NCI-H1436 treated with DMSO at 0.1 percent for 48 hours (cell line): Measurements from ENCODE around the gene TRMT112.

Experiments used
- DNase-seq: peaks from one replicate; lab custom pipeline; 2025; lab: John Stamatoyannopoulos, UW

TRMT112 gene

DNA sequence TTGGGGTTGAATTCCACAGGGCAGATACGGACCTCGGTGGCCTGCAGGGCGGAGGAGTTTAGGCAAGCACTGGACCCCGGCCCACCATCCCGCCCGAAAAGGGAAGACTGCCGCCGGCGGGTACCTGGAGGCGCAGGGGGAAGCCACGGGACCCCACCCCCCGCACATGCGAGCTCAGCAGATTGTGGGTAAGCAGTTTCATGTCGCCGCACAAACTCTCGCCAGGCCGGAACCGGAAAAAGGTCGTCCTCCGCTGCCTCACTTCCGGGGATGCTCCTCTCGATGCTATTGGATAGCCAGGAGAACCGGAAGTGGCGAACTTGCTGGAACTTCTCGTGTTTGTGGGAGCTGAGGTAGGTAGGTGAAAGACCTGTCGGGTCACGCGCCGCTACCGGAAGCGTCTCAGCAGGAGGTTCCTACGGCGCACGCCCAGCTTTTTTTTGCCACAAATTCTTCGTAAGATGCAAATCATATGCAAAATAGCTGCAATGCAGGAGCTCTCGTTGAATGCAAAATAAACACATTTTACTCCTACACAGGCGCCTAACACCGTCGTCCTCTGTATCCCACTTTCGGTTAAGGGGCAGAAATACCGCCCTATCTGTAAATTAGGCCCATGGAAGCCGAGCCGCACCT, at the start of gene TRMT112:
Gene TRMT112 (minus strand): TSS at position 235 of the 636 bp plus-strand sequence. CDS start 33 bp downstream, at position 202.
- DNase-seq: peak; percentile 90

DNA sequence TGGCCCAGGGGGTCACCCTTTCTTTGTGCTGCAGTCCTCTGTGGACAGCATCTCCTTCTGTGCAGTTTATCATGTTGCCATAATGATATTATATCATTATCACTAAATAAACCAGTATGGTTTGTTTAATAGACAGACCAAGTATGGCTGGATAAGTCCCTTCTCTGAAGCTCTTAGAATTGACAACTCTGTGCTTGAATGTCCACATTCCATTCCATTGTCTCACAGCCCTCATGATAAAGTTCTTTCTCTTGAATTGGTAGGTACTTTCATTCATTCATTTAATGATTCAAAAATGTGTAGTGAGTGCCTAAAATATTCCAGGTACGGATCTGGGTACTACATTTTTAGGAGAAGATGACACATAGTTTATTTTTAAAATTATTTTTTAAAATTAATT, 49.4 kb upstream of the TRMT112 start:
- DNase-seq: no peak

DNA sequence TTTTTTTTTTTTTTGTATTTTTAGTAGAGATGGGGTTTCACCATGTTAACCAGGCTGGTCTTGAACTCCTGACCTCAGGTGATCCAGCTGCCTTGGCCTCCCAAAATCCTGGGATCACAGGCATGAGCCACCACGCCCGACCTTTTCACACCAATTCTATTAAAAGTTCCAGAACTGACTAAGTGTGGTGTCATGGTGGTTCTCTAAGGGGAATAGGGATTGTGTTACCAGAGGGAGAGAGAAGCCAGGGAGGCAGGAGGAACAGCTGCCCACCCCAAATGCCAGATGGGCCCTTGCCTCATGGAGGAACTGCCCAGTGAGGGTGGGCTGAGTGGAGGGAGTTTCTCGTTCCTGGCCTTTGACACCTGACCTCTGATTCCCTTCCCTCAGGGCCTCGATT, 47.6 kb upstream of the TRMT112 start:
- DNase-seq: no peak

DNA sequence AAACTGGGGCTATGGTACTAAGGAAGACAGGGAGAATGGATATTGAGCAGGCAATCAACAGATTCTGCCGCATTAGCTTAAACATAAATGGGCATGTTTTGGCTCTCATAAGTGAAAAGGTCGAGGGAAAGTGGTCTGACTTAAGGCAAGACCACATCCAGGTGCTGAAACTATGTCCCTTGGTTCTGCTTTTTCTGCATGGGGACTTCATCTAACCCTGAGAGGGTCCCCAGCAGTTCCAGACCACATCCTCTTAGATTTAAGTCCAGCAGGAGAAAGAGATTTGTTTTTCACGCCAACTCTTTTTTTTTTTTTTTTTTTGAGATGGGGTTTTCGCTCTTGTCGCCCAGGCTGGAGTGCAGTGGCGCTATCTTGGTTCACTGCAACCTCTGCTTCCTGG, 47.1 kb upstream of the TRMT112 start:
- DNase-seq: no peak

DNA sequence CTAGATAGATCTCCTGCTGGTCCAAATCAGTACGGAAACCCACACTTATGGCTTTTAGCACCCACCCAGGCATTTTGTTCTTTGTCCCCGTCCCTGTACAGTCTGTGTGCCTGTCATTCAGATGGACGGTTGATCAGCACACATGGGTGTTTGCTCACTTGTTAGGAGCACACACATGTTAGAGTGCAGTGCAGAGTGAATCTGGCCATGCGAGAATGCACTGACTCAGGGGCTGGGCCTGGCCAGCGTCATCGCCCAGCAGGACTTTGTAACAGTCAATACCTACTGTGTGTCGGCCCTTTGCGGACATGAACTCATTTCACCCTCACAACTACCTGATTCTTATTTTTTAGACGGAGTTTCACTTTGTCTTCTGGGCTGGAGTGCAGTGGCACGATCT, 45.0 kb upstream of the TRMT112 start:
- no peak for DNase-seq

DNA sequence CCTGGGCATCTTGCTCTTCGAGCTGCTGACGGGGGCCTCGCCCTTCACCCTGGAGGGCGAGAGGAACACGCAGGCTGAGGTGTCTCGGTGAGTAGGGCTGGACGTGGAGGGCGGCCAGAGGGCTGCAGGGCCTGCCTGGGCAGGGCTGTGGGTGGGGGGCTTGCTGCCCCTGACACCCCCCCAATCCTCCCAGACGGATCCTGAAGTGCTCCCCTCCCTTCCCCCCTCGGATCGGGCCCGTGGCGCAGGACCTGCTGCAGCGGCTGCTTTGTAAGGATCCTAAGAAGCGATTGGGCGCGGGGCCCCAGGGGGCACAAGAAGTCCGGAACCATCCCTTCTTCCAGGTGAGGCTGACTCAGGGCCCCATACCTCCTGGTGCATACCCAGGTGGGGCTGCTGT, 44.3 kb upstream of the TRMT112 start:
- no peak for DNase-seq

DNA sequence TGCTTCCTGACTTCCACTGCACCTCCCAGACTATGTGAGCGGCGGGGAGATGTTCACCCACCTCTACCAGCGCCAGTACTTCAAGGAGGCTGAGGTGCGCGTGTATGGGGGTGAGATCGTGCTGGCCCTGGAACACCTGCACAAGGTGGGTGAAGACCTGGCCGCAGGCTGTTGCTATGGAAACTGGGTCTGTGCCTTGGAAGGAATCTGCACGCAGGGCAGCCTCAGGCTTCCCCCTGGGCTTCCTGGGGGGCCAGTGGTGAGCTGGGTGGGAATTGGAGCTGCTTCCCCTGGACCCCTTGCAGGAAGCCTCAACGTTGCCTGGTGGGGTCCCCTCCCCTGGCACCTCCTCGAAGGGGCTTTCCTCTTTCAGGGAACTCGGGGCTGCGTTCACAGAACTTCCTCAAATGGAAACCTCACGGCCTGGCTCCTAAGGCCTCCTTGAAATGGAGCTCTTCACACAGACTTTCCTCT, 43.1 kb upstream of the TRMT112 start:
- DNase-seq: no peak

DNA sequence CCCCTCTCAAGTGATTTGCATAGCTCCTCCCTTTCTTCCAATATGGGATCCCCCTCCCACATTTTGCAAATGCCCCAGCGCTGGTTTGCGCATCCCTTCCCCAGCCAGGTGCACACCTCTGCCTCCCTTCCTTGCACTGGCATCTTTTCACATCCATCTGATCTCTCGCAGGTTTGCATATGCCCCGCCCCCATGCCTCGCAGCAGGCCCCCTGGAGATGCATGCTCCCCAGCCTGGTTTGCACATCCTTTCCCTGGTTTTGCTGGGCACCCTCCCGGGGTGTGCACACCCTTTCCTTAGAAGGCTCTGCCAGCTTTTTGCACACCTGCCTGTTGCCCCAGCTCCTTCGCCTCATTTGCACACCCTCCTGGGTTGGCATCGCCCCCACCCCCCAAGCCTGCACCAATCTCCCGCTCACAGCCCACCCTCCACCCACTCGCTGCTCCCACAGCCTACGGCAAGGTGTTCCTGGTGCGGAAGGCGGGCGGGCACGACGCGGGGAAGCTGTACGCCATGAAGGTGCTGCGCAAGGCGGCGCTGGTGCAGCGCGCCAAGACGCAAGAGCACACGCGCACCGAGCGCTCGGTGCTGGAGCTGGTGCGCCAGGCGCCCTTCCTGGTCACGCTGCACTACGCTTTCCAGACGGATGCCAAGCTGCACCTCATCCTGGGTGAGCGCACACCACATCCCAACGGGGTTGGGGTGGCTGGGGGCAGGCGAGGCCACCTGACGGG, 42.5 kb upstream of the TRMT112 start:
- DNase-seq: no peak

DNA sequence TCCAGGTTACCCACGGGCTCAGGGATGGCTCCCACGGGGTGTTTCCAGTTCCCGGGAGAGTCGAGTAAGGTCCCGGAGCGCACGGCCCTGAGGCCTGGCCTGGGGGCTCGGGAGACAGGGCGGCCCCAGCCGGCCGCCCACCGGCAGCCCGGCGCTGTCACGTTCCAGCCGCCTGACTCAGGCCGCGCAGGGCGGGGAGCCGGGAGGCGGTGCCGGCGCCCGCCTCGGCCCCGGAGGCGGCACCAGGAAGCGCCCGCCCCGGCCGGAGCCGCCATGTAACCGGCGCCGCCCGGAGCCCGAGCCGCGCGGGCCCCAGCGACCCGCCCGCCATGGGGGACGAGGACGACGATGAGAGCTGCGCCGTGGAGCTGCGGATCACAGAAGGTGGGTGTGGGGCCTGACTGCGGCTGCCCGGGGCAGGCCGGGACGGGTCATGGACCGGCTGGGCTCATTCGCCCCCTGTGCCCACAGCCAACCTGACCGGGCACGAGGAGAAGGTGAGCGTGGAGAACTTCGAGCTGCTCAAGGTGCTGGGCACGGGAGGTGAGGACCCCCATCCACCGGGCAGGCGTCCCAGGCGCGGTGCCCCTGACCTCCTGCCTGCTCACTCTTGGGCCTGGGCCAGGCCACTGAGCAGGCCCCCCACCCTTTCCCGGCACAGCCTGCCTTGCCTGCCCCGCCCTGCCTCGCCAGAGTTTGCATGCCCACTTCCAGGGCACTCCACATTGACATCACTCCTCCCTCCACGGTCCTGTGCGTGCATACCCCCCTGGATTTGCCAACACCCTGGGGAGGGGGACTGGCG, 41.8 kb upstream of the TRMT112 start, which contains the start of gene RPS6KA4:
Gene RPS6KA4 (plus strand): TSS at position 256 of the 805 bp plus-strand sequence. CDS start 74 bp downstream, at position 330.
- no peak for DNase-seq

DNA sequence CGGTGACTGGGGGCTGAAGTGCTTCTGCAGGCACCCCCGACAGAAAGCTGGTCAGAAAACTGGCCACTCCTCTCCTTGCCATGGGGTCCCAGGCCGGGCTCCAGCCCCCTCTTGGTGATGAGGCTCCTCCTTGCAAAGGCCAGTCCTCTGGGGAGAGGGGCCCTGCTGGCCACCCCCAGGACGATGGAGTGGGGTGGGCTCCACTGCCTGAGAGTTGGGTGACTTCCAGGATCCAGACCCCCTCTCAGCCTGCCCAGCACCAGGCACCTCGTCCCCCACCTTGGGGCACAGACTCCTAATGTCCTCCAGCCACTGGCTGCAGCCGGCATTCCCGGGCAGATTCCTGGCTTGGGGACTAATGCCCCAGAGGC, 41.2 kb upstream of the TRMT112 start:
- DNase-seq: no peak

DNA sequence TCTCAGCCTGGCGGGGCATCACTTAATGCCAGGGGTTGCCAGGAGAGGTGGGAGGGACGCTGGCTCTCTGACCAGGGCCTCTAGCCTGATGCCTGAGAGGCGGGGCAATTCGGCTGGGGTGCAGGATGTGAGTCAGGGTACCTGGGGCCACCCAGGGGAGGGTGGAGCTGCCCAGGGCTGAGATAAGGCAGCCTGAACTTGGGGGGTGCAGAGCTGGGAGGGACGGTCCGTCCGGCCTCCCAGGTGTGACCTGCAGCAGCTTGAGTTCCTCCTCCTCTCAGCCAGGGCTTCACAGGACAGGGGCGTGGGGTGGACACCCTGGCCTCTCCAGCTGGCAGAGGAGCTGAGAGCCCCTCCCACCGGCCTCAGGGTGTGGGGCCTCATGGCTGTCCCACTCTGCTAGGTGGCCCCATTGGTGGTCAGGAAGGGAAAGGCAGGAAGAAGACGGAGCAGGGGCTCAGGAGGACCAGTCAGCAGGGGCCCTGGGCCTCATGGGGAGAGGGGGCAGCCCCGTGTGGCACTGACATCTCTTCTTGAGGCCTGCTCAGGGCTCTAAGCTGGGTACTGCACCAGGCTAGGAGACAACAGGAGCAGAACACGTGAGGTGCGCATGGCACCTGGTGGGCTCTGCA, 40.7 kb upstream of the TRMT112 start:
- no peak for DNase-seq

DNA sequence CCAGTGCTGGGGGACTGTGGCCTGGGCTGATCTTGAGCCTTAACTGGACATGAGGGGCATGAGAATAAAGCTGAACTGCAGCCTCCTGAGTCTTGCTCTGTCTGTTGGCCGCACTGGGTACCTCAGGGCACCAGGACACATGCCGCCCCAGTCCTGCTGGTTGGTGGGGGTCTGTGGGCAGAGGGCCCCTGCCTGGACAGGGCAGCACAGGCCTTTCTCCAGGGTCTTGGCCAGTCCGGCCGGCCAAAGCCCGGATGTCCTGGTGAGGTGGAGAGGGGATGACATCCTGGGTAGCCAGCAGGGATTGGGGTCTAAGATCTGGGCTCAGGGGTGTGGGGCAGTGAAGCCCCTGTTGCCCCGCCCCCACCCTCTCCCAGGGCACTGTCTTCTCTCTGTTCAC, 40.1 kb upstream of the TRMT112 start:
- DNase-seq: no peak

DNA sequence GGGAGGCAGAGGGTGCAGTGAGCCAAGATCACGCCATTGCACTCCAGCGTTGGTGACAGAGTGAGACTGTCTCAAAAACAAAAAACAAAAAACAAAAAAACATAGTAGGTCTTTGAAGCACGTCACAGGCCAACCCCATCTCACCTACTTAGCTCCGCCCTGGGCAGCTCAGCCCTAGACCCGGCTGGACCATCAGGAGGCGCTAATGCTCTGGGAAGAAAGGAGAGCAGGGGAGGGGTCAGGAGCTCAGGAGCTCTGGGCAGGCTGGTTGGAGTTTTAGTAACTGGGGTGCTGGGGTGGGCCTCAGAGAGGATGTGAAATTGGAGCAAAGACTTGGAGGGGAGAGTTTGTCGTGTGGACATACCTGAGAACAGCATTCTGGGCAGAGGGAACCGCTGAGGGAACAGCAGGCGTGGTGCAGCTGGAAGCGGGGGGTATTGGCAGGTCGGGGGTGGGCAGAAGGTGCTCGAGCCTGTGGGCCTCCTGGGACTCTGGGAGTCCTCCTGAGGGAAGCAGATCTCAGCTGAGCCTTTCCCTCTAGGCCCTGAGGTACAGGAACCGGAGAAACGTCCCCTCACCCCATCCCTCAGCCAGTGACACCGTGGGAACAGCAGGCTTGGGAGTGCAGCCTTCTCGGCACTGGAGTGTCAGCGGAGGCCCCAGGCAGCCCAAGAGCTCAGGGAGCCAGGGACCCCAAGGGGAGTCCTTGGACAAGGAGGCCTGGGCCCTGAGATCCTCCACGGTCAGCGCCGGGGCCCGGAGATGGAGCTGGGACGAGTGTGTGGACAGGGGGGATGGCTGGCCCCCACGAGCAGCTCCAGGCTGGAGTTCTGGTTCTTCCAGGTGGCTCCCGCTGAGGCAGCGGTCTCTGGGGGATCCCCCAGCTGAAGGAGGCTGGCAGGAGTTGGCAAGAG, 39.4 kb upstream of the TRMT112 start:
- no peak for DNase-seq

DNA sequence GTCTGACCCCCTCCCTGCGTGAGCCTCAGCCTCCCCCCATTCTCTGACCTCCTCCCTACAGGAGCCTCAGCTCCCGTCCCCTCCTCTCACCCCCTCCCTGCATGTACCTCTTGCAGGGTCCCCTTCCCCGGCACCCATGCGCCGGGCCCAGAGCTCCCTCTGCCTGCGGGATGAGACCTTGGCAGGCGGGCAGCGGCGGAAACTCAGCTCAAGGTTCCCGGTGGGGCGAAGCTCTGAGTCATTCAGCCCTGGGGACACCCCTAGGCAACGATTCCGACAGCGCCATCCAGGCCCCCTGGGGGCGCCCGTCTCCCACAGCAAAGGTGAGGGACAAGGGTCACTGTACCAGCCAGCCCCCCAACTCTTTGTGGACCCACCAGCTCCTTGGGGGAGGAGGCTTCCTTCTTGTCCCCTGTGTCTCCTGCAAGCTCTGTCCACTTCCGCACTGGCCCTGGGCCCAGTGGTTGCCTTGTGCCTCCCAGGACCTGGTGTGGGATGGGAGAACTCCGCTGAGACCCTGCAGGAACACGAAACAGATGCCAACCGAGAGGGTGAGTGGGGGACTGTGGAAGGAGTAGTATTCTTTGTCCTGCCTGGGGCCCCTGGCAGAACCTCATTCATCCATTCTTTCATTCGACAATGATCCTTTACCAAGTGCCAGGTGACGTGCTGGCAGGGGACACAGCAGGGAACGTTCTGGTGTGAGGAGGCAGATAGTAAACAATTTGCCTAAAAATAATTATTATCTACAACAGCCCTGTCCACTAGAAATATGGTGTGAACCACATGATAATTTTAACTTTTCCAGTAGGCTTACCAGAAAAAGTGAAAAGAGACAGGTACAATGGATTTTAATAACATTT, 38.0 kb upstream of the TRMT112 start:
- no peak for DNase-seq

DNA sequence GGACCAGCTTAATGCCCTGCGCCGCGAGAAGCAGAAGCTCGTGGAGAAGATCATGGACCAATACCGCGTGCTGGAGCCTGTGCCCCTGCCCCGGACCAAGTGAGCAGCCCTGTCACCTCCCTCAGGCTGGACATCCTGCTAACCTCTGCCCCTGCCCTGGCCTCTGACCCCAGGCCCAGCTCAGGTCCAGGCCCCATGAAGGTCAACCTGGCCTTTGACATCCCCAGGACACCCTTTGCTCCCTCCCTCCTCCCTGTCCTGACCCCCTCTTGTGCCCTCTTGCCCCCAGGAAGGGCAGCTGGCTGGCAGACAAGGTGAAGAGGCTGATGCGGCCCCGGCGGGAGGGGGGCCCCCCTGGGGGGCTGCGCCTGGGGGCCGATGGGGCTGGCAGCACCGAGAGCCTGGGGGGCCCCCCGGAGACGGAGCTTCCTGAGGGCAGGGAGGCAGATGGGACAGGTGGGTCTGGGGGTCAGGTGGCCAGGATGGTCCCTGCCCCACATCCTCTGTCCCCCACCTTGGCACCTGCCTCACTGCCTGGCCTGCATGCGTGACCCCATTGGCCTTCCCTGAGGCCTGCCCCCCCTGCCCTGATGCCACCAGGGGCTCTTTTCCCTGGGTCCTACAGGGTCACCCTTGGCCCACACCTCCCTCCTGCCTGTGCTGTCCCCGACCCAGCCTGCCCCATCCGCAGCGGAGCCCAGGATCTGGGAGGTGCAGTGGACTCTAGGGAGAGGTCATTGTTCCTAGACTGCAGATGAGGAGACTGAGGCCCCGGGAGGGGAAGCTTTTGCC, 36.6 kb upstream of the TRMT112 start:
- DNase-seq: no peak

DNA sequence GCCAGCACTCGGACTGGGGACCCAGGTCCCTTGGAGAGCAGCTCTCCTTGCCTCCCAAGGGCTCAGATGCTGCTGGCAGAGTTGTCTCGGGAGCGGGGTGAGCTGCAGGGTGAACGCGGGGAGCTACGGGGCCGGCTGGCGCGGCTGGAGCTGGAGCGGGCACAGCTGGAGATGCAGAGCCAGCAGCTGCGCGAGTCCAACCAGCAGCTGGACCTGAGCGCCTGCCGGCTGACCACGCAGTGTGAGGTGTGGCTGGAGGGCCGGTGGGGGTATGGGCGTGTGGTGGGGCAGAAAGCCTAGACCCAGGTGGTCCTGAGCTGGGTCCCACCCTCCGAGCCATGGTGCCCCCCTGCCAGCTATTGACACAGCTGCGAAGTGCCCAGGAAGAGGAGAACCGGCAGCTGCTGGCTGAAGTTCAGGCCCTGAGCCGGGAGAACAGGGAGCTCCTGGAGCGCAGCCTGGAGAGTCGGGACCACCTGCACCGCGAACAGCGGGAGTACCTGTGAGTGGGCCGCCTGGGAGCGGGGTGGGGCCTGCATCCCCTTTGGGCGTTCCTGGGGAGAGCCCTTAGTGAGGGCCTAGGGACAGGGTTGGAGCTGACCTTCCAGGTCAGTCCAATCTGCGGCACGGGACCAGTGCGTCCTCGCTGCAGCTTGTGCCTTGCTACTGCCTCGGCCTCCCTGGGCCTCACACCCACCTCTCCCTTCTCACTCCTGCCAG, 35.8 kb upstream of the TRMT112 start:
- no peak for DNase-seq

DNA sequence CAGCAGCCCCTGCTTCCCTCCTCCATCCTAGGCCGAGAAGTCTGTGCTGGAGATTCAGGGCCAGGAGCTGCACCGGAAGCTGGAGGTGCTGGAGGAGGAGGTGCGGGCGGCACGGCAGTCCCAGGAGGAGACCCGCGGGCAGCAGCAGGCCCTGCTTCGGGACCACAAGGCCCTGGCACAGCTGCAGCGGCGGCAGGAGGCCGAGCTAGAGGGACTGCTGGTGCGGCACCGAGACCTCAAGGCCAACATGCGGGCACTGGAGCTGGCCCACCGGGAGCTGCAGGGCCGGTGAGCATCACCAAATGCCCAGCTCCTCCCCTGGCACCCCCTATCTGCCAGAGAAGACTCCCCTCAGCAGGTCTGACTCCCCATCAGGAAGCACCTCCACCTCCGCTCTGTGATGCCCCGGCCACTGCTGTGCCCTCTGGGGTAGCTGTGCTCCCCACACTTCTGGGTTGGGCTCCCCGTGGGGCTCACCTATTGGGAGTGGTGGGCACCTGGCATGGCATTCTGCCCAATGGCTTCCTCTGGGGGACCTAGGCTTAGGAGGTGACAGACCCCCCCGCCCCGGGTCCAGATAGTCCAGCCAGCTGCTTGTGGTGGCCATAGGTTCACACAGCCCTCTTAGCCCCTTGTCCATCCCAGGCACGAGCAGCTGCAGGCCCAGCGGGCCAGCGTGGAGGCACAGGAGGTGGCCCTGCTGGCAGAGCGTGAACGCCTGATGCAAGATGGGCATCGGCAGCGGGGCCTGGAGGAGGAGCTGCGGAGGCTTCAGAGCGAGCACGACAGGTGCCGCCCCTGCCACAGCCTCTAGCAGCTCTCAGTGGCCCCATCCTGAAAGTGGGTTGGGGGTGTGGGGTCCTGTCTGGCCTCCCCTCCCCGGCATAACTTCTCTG, 35.0 kb upstream of the TRMT112 start:
- DNase-seq: no peak
